GM12872 (cell line): ENCODE measurements around the gene GRIK5.

Experiments used
- TF ChIP-seq, protein P1 (sequence below): IDR thresholded peaks from 3 replicates; pipeline ENCODE4 v1.5.1; 2011; ENCODE audit warnings: low read depth, mild to moderate bottlenecking, low read length, moderate library complexity; ENCODE audit not compliant: insufficient read depth

Gene GRIK5

DNA sequence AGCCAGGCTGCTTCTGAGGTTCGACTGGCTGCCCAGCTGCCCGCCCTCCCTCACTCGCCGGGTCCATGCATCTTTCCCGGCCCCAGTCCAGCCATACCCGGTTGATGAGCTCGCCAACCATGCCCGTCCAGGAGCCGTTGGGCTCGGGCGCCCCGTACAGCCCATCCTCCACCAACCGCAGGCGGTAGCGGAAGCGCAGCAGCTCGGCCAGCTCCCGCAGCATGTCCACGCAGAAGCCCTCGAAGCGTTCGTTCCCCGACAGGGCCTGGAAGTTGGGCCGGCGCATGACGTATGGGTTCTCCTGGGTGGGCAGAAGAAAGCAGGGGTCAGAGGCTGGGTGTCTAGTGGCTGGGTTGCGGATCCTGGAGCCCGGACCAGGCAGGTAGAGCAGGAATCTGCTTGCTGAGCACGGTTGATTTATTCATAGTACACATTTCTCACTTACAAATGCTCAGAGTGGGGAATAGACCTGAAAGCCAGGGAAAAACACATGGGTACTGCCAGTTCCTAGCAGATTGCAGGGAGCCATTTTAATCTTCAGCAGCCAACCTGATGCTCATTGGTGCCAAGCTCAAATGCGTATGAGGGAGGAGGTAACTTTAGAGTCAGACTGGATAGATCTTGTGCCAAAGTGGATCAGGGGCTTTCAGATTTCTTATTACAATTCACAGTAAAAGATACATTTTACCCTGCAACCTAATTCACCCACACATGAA is 27.4 kb downstream of the GRIK5 start:
- TF ChIP-seq, protein P1, sequence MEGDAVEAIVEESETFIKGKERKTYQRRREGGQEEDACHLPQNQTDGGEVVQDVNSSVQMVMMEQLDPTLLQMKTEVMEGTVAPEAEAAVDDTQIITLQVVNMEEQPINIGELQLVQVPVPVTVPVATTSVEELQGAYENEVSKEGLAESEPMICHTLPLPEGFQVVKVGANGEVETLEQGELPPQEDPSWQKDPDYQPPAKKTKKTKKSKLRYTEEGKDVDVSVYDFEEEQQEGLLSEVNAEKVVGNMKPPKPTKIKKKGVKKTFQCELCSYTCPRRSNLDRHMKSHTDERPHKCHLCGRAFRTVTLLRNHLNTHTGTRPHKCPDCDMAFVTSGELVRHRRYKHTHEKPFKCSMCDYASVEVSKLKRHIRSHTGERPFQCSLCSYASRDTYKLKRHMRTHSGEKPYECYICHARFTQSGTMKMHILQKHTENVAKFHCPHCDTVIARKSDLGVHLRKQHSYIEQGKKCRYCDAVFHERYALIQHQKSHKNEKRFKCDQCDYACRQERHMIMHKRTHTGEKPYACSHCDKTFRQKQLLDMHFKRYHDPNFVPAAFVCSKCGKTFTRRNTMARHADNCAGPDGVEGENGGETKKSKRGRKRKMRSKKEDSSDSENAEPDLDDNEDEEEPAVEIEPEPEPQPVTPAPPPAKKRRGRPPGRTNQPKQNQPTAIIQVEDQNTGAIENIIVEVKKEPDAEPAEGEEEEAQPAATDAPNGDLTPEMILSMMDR, result no peak

DNA sequence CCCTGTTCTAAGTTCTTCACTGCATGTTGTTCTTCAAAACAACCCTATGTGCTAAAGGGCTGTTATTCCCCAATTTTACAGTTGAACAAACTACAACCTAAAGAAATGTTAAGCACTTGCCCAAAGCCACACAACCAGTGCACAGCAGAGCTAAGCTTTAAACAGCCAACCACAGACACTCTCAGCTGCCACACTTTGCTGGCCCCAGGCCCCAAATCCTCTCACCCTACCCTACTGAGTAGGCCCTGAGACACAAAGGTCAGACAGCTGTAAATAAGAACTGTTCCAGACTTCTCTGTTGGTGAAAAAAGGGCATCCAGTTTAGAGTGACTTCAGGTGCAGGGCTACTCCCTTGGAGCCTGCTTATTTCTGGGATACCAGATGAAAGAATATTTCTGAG is 30.0 kb downstream of the GRIK5 start:
- TF ChIP-seq, protein P1, result no peak

- TF ChIP-seq, protein P1, result no peak
Observed at GRCh38 chr19:42038666-42039065, 31.3 kb downstream of the GRIK5 start.

- TF ChIP-seq, protein P1, result no peak
Observed at GRCh38 chr19:42037649-42038048, 32.4 kb downstream of the GRIK5 start.

DNA sequence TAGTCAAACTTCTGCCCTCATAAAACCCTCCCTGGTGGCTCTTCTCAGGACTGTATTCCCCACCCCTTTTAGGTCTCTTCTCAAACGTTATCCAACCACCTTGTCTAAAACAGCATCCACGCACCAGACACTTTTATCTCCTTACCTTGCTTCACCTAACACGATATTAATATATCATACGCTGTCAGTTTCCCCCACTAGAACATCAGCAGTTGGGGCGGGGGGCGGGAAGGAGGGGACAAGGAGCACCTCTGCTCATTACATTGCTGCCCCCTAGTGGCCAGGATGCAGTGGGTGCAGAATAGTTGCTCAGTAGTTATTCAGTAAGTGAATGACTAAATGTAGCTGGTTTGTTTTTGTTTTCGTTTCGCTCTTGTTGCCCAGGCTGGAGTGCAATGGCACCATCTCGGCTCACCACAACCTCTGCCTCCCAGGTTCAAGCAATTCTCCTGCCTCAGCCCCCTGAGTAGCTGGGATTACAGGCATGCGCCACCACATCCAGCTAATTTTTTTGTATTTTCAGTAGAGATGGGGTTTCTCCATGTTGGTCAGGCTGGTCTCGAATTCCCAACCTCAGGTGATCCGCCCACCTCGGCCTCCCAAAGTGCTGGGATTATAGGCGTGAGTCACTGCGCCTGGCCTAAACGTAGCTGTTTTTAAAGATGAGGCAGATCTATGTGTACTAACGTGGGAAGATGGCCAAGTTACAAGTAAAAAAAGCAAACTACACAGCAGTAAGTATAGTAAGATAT is 35.2 kb downstream of the GRIK5 start:
- TF ChIP-seq, protein P1, result peak; percentile 88

DNA sequence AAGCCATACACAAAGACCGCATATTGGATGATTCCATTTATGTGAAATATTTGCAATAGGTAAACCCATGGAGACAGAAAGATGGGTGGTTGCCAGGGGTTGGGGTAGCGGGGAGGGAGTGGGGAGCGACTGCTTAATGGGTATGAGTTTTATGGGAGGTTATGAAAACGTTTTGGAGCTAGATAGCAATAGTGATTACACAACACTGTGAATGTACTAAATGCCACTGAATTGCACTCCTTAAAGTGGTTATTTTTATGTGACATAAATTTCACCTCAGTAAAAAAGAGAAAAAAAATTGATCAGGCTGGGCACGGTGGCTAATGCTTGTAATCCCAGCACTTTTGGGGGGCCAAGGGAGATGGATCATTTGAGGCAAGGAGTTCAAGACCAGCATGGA is 36.6 kb downstream of the GRIK5 start:
- TF ChIP-seq, protein P1, result no peak

GRCh38 chr19:42032431-42032830 is 37.6 kb downstream of the GRIK5 start:
- TF ChIP-seq, protein P1, result no peak
